Subcutaneous abdominal adipose tissue (tissue), 5 donors: ENCODE results near the gene AGAP1.

Experiments
- H3K27ac ChIP-seq: one replicate; pipeline ENCODE4 v1.7.0; 2013; ENCODE audit warnings: low read depth, mild to moderate bottlenecking, inconsistent platforms, low read length, moderate library complexity
- H3K27me3 ChIP-seq, 5 donors: one replicate each; pipeline ENCODE4 v1.7.0; 2013; ENCODE audit warnings: low read length in 5 of 5, inconsistent platforms in 1 of 5; ENCODE audit not compliant: control insufficient read depth in 5 of 5, insufficient read depth in 4 of 5
- H3K36me3 ChIP-seq, 5 donors: one replicate each; pipeline ENCODE4 v1.7.0; 2013; ENCODE audit warnings: low read length in 5 of 5; ENCODE audit not compliant: control insufficient read depth in 5 of 5, insufficient read depth in 5 of 5
- H3K4me1 ChIP-seq, 5 donors: one replicate each; pipeline ENCODE4 v1.7.0; 2013; ENCODE audit warnings: low read length in 5 of 5, mild to moderate bottlenecking in 3 of 5, moderate library complexity in 1 of 5; ENCODE audit not compliant: control insufficient read depth in 5 of 5, insufficient read depth in 5 of 5
- H3K4me3 ChIP-seq, 5 donors: one replicate each; pipeline ENCODE4 v1.7.0; 2013; ENCODE audit warnings: low read length in 5 of 5, low read depth in 1 of 5
- H3K9ac ChIP-seq, 5 donors: one replicate each; pipeline ENCODE4 v1.7.0; 2013; ENCODE audit warnings: low read length in 5 of 5, mild to moderate bottlenecking in 4 of 5, moderate library complexity in 3 of 5
- H3K9me3 ChIP-seq, 5 donors: one replicate each; pipeline ENCODE4 v1.7.0; 2013; ENCODE audit warnings: low read length in 5 of 5; ENCODE audit not compliant: control insufficient read depth in 5 of 5
- donor health status: healthy.
- donor health status: healthy.
- donor health status: healthy.
- donor health status: healthy.
- donor health status: healthy.

AGAP1 gene

GRCh38 chr2:236169741-236170589, 676.1 kb downstream of the AGAP1 start:
- no peak overlapping the region for H3K9ac ChIP-seq
- no peak overlapping the region for H3K27ac ChIP-seq
- peaks cover 82 to 98% (median 86%) of the 10 kb centered on the region in 5 donors for H3K27me3 ChIP-seq
- H3K4me3 ChIP-seq = no peak overlapping the region
- no peaks in the 10 kb centered on the region for H3K9me3 ChIP-seq
- H3K4me1 ChIP-seq = peaks cover 0 to 42% (median 29%) of the 10 kb centered on the region in 5 donors
- no peaks in the 10 kb centered on the region for H3K36me3 ChIP-seq

- no peaks in the 10 kb centered on the region for H3K9me3 ChIP-seq
- no peak overlapping the region for H3K4me3 ChIP-seq
- H3K27me3 ChIP-seq = peaks cover 76 to 97% (median 86%) of the 10 kb centered on the region in 5 donors
- H3K4me1 ChIP-seq = peaks cover 0 to 42% (median 29%) of the 10 kb centered on the region in 5 donors
- H3K36me3 ChIP-seq = no peaks in the 10 kb centered on the region
- no peak overlapping the region for H3K27ac ChIP-seq
- no peak overlapping the region for H3K9ac ChIP-seq
These were observed 676.8 kb downstream of the AGAP1 start for GRCh38 chr2:236170590-236171165.

GRCh38 chr2:236171181-236171679, 677.4 kb downstream of the AGAP1 start:
- H3K4me1 ChIP-seq = peaks cover 0 to 39% (median 26%) of the 10 kb centered on the region in 5 donors
- H3K27ac ChIP-seq = no peak overlapping the region
- H3K4me3 ChIP-seq = no peak overlapping the region
- H3K36me3 ChIP-seq = no peaks in the 10 kb centered on the region
- H3K9me3 ChIP-seq = no peaks in the 10 kb centered on the region
- no peak overlapping the region for H3K9ac ChIP-seq
- peaks cover 70 to 95% (median 81%) of the 10 kb centered on the region in 5 donors for H3K27me3 ChIP-seq

GRCh38 chr2:236171680-236172254, 677.9 kb downstream of the AGAP1 start:
- H3K4me3 ChIP-seq = no peak overlapping the region
- no peaks in the 10 kb centered on the region for H3K36me3 ChIP-seq
- no peak overlapping the region for H3K27ac ChIP-seq
- H3K4me1 ChIP-seq = peaks cover 0 to 34% (median 20%) of the 10 kb centered on the region in 5 donors
- H3K9me3 ChIP-seq = no peaks in the 10 kb centered on the region
- H3K27me3 ChIP-seq = peaks cover 68 to 95% (median 79%) of the 10 kb centered on the region in 5 donors
- no peak overlapping the region for H3K9ac ChIP-seq

- H3K9me3 ChIP-seq = no peaks in the 10 kb centered on the region
- peaks cover 67 to 92% (median 76%) of the 10 kb centered on the region in 5 donors for H3K27me3 ChIP-seq
These were observed 678.6 kb downstream of the AGAP1 start for GRCh38 chr2:236172255-236173035.

GRCh38 chr2:236173036-236173728, 679.3 kb downstream of the AGAP1 start:
- Histone ChIP-seq H3K4me3 (no peak overlapping the region), H3K27me3 (peaks cover 65 to 91% (median 78%) of the 10 kb centered on the region in 5 donors), H3K9ac (no peak overlapping the region), H3K4me1 (peaks cover 0 to 28% (median 20%) of the 10 kb centered on the region in 5 donors), H3K9me3 (no peaks in the 10 kb centered on the region), H3K27ac (no peak overlapping the region), H3K36me3 (no peaks in the 10 kb centered on the region)

More at GRCh38 chr2:236172255-236173035, 678.6 kb downstream of the AGAP1 start:
- Histone ChIP-seq H3K27ac (no peak overlapping the region), H3K4me1 (peaks cover 0 to 27% (median 14%) of the 10 kb centered on the region in 5 donors), H3K4me3 (no peak overlapping the region), H3K9ac (no peak overlapping the region), H3K36me3 (no peaks in the 10 kb centered on the region)

GRCh38 chr2:236173729-236174607, 680.1 kb downstream of the AGAP1 start:
- Histone ChIP-seq H3K36me3 (no peaks in the 10 kb centered on the region), H3K9me3 (no peaks in the 10 kb centered on the region), H3K27ac (no peak overlapping the region), H3K27me3 (peaks cover 63 to 89% (median 78%) of the 10 kb centered on the region in 5 donors), H3K4me3 (no peak overlapping the region), H3K4me1 (peaks cover 0 to 28% (median 22%) of the 10 kb centered on the region in 5 donors), H3K9ac (no peak overlapping the region)

GRCh38 chr2:236175548-236176150, 681.8 kb downstream of the AGAP1 start:
- Histone ChIP-seq H3K27ac (no peak overlapping the region), H3K9ac (no peak overlapping the region), H3K9me3 (no peaks in the 10 kb centered on the region), H3K27me3 (peaks cover 56 to 89% (median 75%) of the 10 kb centered on the region in 5 donors), H3K36me3 (no peaks in the 10 kb centered on the region), H3K4me1 (peaks cover 0 to 30% (median 22%) of the 10 kb centered on the region in 5 donors), H3K4me3 (no peak overlapping the region)
